GM19324 (cell line): Measurements from ENCODE around the gene TRIM32.

Experiments
- ATAC-seq: cut with Tn5 transposase; IDR thresholded peaks from one replicate; pipeline ENCODE4 v1.9.1; 2021; ENCODE audit warnings: mild to moderate bottlenecking, moderate library complexity; ENCODE audit not compliant: unreplicated experiment, low FRiP score

Gene TRIM32

DNA sequence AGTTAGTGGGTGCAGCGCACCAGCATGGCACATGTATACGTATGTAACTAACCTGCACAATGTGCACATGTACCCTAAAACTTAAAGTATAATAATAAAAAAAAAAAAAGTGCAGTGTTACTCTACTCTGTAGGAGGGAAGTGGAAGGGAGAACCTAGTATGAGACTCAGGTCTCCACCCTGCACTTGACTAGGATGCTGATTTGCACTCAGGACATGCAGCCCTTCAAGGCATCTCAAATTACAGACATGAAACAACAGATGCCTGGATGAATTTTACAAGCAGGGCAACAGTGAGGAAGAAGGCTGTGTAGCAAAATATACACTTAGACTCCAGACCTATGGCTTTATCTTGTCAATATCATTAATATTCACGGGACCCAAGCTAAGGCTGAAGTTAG, 16.5 kb downstream of the TRIM32 start:
- no peak for ATAC-seq

GRCh38 chr9:116704470-116704869, 17.4 kb downstream of the TRIM32 start:
- ATAC-seq: no peak

DNA sequence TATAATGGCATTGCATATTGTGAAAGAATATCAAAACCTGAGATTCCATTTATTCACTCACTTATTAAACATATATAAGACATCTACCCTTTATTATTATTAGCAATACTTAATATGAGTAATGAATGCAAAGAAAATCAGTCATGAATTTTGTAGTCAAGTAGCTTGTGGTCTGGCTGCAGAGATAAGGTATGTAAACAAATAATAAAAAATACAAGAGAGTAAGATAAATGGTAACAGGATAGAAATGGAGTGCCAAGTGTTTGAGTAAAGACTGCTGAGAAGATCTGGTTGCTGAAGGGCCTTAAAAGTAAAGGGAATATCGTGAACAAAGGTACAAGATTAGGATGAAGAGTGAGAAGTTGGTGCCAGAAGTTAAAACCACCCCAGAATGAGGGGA, 18.4 kb downstream of the TRIM32 start:
- ATAC-seq: no peak

- no peak for ATAC-seq
These were observed 19.5 kb downstream of the TRIM32 start for GRCh38 chr9:116706310-116707290.

DNA sequence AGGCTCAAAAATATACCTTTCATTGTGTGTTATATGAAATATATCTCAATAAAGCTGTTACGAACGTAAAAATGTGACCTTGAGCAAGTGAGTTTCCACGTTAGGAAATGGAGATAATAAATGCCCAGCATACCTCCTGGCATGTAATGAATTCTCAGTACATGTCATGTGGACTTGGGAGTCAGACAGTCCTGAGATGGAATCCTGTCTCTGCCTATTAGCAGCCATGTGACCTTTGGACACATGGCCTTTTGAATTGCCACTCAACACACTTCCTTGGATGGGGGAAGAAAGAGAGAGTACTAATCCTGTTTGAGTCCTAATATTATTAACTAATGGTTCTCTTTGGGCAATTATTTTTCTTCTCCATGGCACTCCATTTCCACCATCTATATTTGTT, 25.7 kb downstream of the TRIM32 start:
- ATAC-seq: no peak

DNA sequence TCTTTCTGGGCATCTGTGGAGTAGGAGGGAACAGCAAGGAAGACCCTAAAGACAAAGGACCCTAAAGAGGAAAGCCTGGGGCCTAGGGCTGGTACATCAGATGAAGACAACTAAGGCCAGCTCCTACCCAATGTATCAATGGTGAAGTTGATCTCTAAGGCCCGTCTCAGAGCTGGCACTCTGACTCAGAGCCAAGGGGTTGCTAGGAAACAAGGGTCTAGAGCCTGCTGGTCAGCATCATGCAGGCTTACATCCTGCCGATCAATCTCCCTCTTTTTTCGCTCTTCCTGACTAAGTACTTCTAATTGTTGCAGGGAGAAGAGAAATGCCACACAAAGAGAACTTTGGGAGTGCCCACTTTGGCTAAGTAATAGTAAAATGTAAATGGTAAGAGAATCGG, 26.2 kb downstream of the TRIM32 start:
- ATAC-seq: no peak

- ATAC-seq: no peak
These were observed 28.6 kb downstream of the TRIM32 start for GRCh38 chr9:116715751-116716150.

DNA sequence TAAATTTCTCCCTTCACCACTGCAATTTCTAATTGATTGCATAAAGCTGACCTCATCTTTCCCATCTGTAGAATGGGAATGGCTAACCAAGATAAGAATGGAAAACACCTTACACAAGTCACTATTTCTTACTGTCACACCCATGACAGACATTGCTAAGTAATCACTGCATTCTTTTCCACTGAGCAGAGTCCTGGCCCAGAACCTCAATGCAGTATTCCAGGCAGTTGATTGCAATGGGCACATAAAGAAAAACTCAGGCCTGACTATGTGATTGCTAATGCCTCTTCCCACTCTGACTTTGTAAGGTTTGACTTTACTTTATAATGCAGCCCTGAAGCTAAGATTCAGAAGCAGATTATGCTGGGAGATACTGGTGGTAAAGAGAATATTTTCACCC, 29.3 kb downstream of the TRIM32 start:
- no peak for ATAC-seq

- no peak for ATAC-seq
These were observed 30.0 kb downstream of the TRIM32 start for GRCh38 chr9:116717150-116717549.

DNA sequence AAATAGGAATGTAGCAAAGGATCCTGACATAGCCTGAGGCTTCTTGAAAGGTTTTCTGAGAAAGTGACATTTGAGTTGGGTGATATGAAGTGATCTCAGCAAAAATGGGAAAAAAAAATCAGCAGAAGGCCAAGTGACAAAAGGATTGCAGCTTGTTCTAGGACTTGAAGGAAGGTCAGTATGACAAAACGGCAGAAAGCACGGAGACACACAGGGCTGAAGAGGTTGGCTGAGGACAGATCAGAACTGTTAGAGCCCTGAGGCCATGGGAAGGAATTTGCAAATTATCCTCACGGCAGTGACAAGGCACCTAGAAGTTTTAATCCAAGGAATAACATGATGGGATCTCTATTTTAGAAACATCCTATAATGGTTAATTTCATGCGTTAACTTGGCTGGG, 31.0 kb downstream of the TRIM32 start:
- ATAC-seq: no peak

- no peak for ATAC-seq
These were observed 33.0 kb downstream of the TRIM32 start for GRCh38 chr9:116720111-116720510.

- ATAC-seq: no peak
These were observed 34.3 kb downstream of the TRIM32 start for GRCh38 chr9:116721411-116721810.

DNA sequence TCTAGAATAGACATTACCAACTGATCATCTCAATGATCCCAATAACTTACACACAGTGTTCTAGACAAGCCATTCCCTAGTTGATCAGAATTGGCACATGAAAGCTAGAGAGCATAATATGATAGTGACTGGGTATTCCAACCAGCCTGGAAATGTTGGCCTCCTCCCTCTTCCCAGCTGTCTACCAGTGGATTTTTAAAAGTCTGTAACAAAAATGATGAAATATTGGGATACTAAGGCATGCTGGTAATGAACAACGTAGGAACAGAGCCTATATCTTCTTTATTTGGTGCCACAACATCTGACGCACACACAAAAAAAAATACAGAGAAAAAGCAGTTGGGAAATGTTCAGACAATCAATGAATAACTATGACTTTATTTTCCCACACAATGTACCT, 34.8 kb downstream of the TRIM32 start:
- ATAC-seq: no peak

DNA sequence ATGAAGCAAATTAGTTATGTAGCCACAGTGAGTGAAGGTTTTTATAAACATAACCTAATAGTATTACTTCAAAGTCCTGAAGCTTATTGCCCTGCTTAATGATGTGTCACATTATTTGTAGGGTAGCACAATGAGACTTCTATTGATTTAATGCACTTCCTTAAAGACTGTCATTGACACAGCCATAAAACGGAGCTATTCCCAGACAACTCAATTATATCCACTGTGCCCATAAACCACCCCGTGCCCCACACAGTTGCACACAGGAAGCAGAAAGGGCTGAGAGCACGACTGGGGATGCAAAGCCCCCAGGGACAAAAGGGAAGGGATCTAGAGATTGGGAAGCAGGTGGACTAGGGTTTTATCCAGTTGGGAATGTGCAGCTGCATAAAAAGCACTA, 37.0 kb downstream of the TRIM32 start:
- ATAC-seq: no peak

GRCh38 chr9:116726602-116727001, 39.5 kb downstream of the TRIM32 start:
- no peak for ATAC-seq

DNA sequence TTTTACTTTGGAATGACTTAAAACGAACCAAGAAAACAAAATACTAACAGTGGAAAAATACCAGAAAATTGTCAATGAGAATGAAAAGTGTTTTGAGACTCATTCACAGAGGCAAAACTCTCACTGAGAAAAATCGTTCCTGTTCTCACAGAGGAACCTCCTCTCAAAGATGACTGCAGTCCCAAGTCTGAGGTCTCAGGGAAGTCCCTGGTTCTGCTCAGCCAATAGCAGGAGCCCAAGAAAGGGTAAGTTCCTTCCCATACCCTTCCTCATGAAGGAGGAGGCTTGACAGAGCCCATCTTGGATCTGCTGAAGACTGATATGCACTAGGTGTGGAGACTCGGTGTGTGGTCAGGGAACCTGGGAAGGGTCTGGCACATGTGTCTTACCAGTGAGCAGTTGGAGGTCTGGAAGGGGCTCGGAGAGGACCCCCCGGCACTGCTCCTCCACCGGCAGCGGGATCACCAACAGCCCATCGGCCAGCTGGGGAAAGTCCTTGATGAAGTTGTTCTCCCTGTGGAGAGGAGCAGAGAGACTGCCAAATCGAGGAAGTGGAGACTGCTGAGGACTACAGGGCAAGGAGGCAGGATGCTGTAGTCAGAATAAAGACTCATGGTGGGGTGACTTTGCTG, 46.0 kb downstream of the TRIM32 start:
- no peak for ATAC-seq

DNA sequence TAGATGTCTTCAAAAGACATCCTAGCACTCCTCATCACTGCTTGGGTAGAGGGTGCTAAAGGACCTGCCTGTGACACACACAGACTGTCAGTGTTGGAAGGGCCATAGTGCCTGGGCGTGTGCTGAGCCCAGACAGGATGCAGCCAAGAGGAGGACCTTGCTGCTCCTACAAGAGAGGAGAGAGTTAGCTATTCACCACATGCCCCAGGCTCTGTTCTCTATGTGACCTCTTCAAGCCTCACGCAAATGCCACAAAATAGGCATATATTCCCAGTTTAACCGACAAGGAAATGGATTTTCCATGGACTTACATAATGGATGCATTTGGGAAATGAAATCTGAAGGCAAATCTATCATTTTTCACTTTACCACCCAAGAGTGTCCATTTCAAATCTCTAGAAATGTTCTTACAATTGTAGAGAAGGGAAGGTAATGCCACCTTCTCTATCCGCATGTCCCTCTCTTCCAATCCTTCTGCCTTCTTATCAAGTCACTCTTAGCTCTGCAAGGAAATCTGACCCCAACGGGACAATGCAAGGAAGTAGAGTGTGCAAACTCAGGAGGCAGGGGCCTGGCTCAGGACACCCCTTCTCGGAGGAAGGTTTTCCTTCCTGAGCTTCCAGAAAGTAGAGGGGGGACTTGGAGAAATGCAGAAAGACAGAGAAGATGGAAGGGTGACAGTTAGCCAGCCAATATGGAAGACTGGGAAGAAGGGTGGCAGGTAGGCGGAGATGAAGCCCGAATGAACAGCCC, 49.5 kb downstream of the TRIM32 start:
- ATAC-seq: no peak

DNA sequence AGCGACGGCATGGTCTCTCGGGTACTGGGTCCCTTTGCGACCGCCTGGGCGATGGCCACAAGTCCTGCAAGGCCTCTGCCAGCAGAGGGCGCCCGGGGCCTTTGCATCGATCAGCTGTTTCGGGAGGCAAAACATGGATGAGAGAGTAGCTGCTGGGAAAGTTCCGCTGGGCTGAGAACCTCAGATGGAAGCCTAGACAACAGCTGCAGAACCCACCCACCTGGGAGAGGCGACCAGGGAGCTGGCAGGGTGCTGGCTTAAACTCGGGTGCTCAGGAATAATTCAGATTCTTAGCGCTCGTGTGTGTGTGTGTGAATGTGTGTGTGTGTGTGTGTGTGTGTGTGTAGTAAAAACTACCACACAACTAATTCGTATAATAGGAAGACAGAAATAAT, 50.0 kb downstream of the TRIM32 start:
- ATAC-seq: no peak

- no peak for ATAC-seq
These were observed 54.1 kb downstream of the TRIM32 start for GRCh38 chr9:116741086-116741740.

DNA sequence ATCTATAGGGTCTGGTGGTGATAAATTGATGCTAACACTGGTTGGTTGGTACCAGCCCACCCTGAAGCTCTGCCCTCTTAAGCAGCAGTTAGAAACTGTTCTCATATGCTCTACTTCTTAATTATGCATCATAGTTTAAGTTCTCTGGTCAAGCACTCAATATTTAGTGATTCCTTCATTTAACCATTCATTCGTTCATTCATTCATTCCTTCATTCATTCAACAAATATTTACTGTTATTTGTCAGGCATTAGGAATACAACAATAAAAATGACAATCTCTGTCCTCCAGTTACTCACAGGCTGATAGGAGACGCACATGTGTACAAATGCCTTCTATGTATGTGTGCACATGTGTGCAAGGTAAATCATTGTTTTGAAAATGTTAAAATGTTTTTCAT, 54.6 kb downstream of the TRIM32 start:
- ATAC-seq: no peak

DNA sequence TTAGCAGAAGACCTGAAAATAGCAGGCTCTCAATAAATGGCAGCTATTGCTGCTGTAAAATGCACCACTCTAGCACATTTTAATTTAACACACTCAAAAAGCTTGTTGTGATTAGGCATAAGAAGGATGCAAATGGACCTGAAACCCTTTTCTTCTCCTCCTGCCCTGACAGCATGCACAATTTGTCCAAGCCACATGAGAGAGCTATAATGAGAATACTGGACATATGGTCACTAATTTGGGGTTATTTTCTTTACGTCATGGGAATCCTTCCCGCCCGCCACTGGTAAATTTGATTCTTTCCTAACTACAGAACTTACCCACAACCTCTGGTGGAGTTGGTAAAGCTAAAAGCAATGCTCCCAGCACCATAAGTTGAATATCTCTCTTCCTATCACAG, 62.1 kb downstream of the TRIM32 start:
- ATAC-seq: no peak
